Trophoblast cell (in vitro differentiated cells and primary cell): ENCODE data around the gene ELAVL3.

Experiments
- DNase-seq, 2 donors: peaks; one replicate each; pipeline ENCODE4 v3.0.0-alpha.2; 2016
- H2AFZ ChIP-seq: 2 replicates; pipeline ENCODE4 v1.6.1; 2013; ENCODE audit warnings: low read length, moderate library complexity, mild to moderate bottlenecking; ENCODE audit not compliant: insufficient read depth, poor library complexity
- H2AK5ac ChIP-seq: 2 replicates; pipeline ENCODE4 v1.6.1; 2013; ENCODE audit warnings: mild to moderate bottlenecking, low read length
- H2BK120ac ChIP-seq: 2 replicates; pipeline ENCODE4 v1.6.1; 2013; ENCODE audit warnings: low read length, mild to moderate bottlenecking, moderate library complexity; ENCODE audit not compliant: insufficient read depth, poor library complexity
- H2BK12ac ChIP-seq: 2 replicates; pipeline ENCODE4 v1.6.1; 2013; ENCODE audit warnings: mild to moderate bottlenecking, low read length, moderate library complexity
- H2BK5ac ChIP-seq: 2 replicates; pipeline ENCODE4 v1.6.1; 2013; ENCODE audit warnings: low read length, low read depth, moderate library complexity, mild to moderate bottlenecking; ENCODE audit not compliant: poor library complexity
- H3K14ac ChIP-seq: 2 replicates; pipeline ENCODE4 v1.6.1; 2013; ENCODE audit warnings: mild to moderate bottlenecking, low read length
- H3K18ac ChIP-seq: 2 replicates; pipeline ENCODE4 v1.6.1; 2013; ENCODE audit warnings: mild to moderate bottlenecking, low read length
- H3K23ac ChIP-seq: 2 replicates; pipeline ENCODE4 v1.6.1; 2013; ENCODE audit warnings: low read length
- H3K27ac ChIP-seq: 2 replicates; pipeline ENCODE4 v1.5.1; 2013; ENCODE audit warnings: low read depth, mild to moderate bottlenecking, inconsistent platforms, low read length, moderate library complexity
- H3K27me3 ChIP-seq: 2 replicates; pipeline ENCODE4 v1.6.1; 2013; ENCODE audit warnings: inconsistent platforms, mild to moderate bottlenecking, low read length, moderate library complexity; ENCODE audit not compliant: insufficient read depth
- H3K36me3 ChIP-seq, 2 experiments: 1 replicate in 1 of 2; 2 replicates in 1 of 2; pipeline ENCODE4 v1.6.1; 2013; ENCODE audit warnings: low read length in 2 of 2, mild to moderate bottlenecking in 2 of 2, moderate library complexity in 1 of 2; ENCODE audit not compliant: insufficient read depth in 2 of 2, control insufficient read depth in 1 of 2
- H3K4ac ChIP-seq: 2 replicates; pipeline ENCODE4 v1.6.1; 2013; ENCODE audit warnings: low read depth, mild to moderate bottlenecking, low read length, moderate library complexity
- H3K4me1 ChIP-seq, 2 experiments: 1 replicate in 1 of 2; 2 replicates in 1 of 2; pipeline ENCODE4 v1.6.1; 2013; ENCODE audit warnings: low read length in 2 of 2, mild to moderate bottlenecking in 2 of 2, moderate library complexity in 1 of 2; ENCODE audit not compliant: insufficient read depth in 2 of 2, control insufficient read depth in 1 of 2
- H3K4me2 ChIP-seq: 2 replicates; pipeline ENCODE4 v1.6.1; 2013; ENCODE audit warnings: inconsistent platforms, mild to moderate bottlenecking, low read length, moderate library complexity
- H3K4me3 ChIP-seq: 2 replicates; pipeline ENCODE4 v1.5.1; 2013; ENCODE audit warnings: mild to moderate bottlenecking, low read depth, low read length, inconsistent platforms
- H3K79me1 ChIP-seq: one replicate; pipeline ENCODE4 v1.6.1; 2013; ENCODE audit warnings: low read length
- H3K79me2 ChIP-seq: 2 replicates; pipeline ENCODE4 v1.6.1; 2013; ENCODE audit warnings: low read length, mild to moderate bottlenecking; ENCODE audit not compliant: control insufficient read depth, insufficient read depth, poor library complexity
- H3K9ac ChIP-seq: 2 replicates; pipeline ENCODE4 v1.6.1; 2013; ENCODE audit warnings: mild to moderate bottlenecking, low read length
- H3K9me3 ChIP-seq: 2 replicates; pipeline ENCODE4 v1.6.1; 2013; ENCODE audit warnings: low read depth, mild to moderate bottlenecking, control low read depth, inconsistent platforms, low read length; ENCODE audit not compliant: insufficient read depth
- H4K12ac ChIP-seq: 2 replicates; pipeline ENCODE4 v1.6.1; 2013; ENCODE audit warnings: low read depth, mild to moderate bottlenecking, low read length, moderate library complexity
- H4K8ac ChIP-seq: 2 replicates; pipeline ENCODE4 v1.6.1; 2013; ENCODE audit warnings: low read depth, mild to moderate bottlenecking, low read length, moderate library complexity
- H4K91ac ChIP-seq: one replicate; pipeline ENCODE4 v1.6.1; 2013; ENCODE audit warnings: low read depth, mild to moderate bottlenecking, low read length, moderate library complexity
- WGBS: extraction: QIAGEN DNeasy Blood & Tissue Kit; methylation state at CpG from one replicate; pipeline ENCODE4 v1.1.7; 2013; ENCODE audit warnings: missing lambda C conversion rate; ENCODE audit not compliant: insufficient read length, insufficient coverage; ENCODE audit errors: extremely low coverage; 5-methylcytosine and 5-hydroxymethylcytosine counted together

The ELAVL3 gene

DNA sequence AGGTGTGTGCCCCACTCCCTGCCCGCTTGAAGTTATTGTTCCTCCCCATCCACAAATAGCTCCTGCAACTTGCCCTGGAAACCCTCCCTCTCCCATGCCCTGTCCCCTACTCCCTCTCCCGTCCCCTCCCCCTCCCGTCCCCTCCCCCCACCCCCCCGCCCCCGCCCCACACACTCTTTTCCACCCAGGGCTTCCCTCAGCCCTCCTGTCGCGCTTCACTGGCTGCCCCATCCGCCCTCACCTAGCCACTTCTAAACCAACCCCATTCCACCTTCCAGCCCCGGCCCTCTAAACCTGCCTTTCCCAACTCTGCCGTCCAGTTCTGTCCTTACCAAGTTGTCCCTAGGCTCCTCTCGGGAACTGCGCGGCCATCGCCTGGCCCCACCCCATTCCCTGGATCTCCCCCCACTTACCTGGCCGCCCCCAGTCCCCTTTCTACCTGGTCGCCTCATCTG is 62.7 kb downstream of the ELAVL3 start:
- H3K14ac ChIP-seq, result peak overlapping the region; percentile 53
- no peak overlapping the region for H3K27ac ChIP-seq
- H2AFZ ChIP-seq, result peak overlapping the region; percentile 77
- peak overlapping the region; percentile 47 for H4K12ac ChIP-seq
- H2BK5ac ChIP-seq, result no peak overlapping the region
- H3K4ac ChIP-seq, result no peak overlapping the region
- WGBS, result no CpG with 5 or more reads among the region's 16 CpGs
- no peaks in the 10 kb centered on the region for H3K36me3 ChIP-seq
- peak overlapping the region; percentile 63 for H4K91ac ChIP-seq
- peak overlapping the region; percentile 20 for H4K8ac ChIP-seq
- peaks cover 2% of the 10 kb centered on the region for H3K79me2 ChIP-seq
- peaks cover 13% of the 10 kb centered on the region for H3K9me3 ChIP-seq
- no peak overlapping the region for H2BK12ac ChIP-seq
- no peak for DNase-seq
- H3K27me3 ChIP-seq, result peaks cover 6% of the 10 kb centered on the region
- no peak overlapping the region for H3K23ac ChIP-seq
- H3K79me1 ChIP-seq, result peaks cover 7% of the 10 kb centered on the region
- peak overlapping the region; percentile 46 for H3K18ac ChIP-seq
- H2AK5ac ChIP-seq, result no peak overlapping the region
- H3K4me2 ChIP-seq, result peak overlapping the region; percentile 99
- peak overlapping the region; percentile 44 for H3K9ac ChIP-seq
- peaks cover 18 to 24% of the 10 kb centered on the region in 2 experiments for H3K4me1 ChIP-seq
- H3K4me3 ChIP-seq, result peak overlapping the region; percentile 70
- H2BK120ac ChIP-seq, result no peak overlapping the region

DNA sequence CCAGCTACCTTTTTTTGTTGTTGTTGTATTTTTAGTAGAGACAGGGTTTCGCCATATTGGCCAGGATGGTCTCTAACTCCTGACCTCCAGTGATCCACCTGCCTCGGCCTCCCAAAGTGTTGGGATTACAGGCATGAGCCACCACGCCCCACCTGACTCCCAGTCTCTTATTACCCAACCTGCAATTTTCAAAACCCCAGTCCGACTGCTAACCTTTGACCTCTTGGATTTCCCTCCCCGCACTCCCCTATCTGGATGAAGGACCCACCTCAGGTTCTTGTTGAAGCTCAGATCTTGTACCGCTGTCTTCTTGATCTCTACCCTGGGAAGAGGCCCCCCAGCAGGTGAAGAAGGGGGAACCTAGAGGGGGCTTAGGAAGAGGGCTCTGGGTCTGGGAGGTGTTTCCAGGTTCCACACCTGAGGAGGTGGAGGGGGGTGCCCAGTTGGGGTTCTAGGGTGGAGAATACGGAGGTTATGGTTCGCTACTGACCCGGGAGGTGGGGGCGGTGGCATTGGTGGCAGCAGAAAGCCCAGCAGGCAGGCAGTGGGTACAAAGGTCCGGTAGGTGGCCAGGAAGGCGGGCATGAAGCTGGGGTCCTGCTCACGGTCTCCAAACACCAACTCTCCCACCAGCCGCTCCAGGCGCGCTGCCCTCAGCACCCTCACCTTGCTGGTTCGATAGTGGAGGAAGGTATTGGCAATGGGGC is 64.3 kb downstream of the ELAVL3 start:
- Histone ChIP-seq H3K23ac (no peak overlapping the region), H3K4me1 (peaks cover 18% of the 10 kb centered on the region in 2 experiments), H2AFZ (no peak overlapping the region), H3K4me3 (no peak overlapping the region), H3K79me1 (peaks cover 7% of the 10 kb centered on the region), H4K12ac (no peak overlapping the region), H3K4ac (no peak overlapping the region), H3K9me3 (peaks cover 6% of the 10 kb centered on the region), H2BK12ac (no peak overlapping the region), H3K27me3 (peaks cover 3% of the 10 kb centered on the region), H2AK5ac (no peak overlapping the region), H3K18ac (no peak overlapping the region), H3K27ac (no peak overlapping the region), H3K79me2 (peaks cover 2% of the 10 kb centered on the region), H2BK5ac (no peak overlapping the region), H4K91ac (no peak overlapping the region), H2BK120ac (no peak overlapping the region), H3K4me2 (no peak overlapping the region), H4K8ac (no peak overlapping the region), H3K36me3 (no peaks in the 10 kb centered on the region), H3K9ac (no peak overlapping the region), H3K14ac (no peak overlapping the region)
- no peak for DNase-seq
- no CpG with 5 or more reads among the region's 17 CpGs for WGBS

DNA sequence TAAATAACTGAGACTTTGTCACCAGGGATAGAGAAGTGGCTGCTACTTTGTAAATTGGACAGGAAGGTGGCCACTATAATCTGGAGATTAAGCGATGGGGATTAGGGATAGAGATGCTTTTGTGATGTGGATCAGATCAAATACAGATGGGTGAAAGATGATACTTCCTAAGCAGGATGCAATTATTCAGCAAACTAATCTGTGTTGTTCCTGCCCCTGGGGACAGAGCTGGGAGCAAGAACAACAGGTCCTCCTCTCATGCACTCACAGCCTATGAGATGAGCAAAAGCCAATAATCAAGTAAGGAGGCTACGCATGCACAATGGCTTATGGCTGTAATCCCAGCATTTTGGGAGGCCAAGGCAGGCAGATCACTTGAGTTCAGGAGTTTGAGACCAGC is 66.3 kb downstream of the ELAVL3 start:
- WGBS, result no CpG with 5 or more reads among the region's 2 CpGs
- Histone ChIP-seq H3K79me2 (peaks cover 2% of the 10 kb centered on the region), H2AFZ (no peak overlapping the region), H3K9ac (no peak overlapping the region), H2BK5ac (no peak overlapping the region), H3K23ac (no peak overlapping the region), H2BK12ac (no peak overlapping the region), H3K4me3 (no peak overlapping the region), H3K18ac (no peak overlapping the region), H3K79me1 (peaks cover 7% of the 10 kb centered on the region), H4K91ac (no peak overlapping the region), H2BK120ac (no peak overlapping the region), H4K8ac (no peak overlapping the region), H4K12ac (no peak overlapping the region), H3K36me3 (no peaks in the 10 kb centered on the region), H3K14ac (no peak overlapping the region), H3K27ac (no peak overlapping the region), H3K4ac (no peak overlapping the region), H2AK5ac (no peak overlapping the region), H3K4me1 (peaks cover 3% of the 10 kb centered on the region in 2 experiments), H3K27me3 (no peaks in the 10 kb centered on the region), H3K4me2 (no peak overlapping the region), H3K9me3 (peaks cover 2% of the 10 kb centered on the region)
- no peak for DNase-seq

DNA sequence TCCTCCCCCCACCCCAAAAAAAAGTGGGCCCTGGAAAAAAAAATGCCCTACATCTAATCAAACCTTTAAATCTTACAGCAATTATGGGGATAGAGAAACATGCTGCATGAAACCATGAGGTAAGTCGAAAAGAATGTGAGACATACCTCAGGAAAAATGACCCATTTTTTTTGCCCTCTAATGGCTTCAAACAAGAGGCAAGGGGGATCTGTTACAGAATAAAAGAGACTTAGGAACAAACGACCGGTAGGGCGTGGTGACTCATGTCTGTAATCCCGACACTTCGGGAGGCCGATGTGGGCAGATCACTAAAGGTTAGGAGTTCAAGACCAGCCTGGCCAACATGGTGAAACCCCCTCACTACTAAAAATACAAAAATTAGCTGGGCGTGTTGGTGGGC is 70.2 kb downstream of the ELAVL3 start:
- no peak overlapping the region for H3K4ac ChIP-seq
- no peak overlapping the region for H2AK5ac ChIP-seq
- H3K27ac ChIP-seq, result peak overlapping the region; percentile 29
- no peak overlapping the region for H4K12ac ChIP-seq
- H3K79me1 ChIP-seq, result no peaks in the 10 kb centered on the region
- no peak overlapping the region for H3K4me2 ChIP-seq
- no peak overlapping the region for H4K8ac ChIP-seq
- H3K9ac ChIP-seq, result no peak overlapping the region
- no peak overlapping the region for H2BK12ac ChIP-seq
- no peak overlapping the region for H3K23ac ChIP-seq
- H3K9me3 ChIP-seq, result no peaks in the 10 kb centered on the region
- no CpG with 5 or more reads among the region's 8 CpGs for WGBS
- no peaks in the 10 kb centered on the region for H3K4me1 ChIP-seq
- no peak overlapping the region for H3K14ac ChIP-seq
- no peak overlapping the region for H2BK120ac ChIP-seq
- no peaks in the 10 kb centered on the region for H3K27me3 ChIP-seq
- no peak overlapping the region for H3K4me3 ChIP-seq
- no peaks in the 10 kb centered on the region for H3K79me2 ChIP-seq
- DNase-seq, result peak; percentile 24 to 60
- no peak overlapping the region for H2BK5ac ChIP-seq
- H2AFZ ChIP-seq, result no peak overlapping the region
- no peak overlapping the region for H4K91ac ChIP-seq
- H3K36me3 ChIP-seq, result peaks cover 3 to 5% of the 10 kb centered on the region in 2 experiments
- H3K18ac ChIP-seq, result no peak overlapping the region
